Hematopoietic multipotent progenitor cell treated with erythropoietin and hydrocortisone succinate and interleukin-3 and kit ligand, for 15 days (in vitro differentiated cells): ENCODE results near the gene PKD1.
"Not testable (repeated sequence)": the region's sequence is repeated elsewhere in the genome, so short reads cannot be mapped to it uniquely, and the experiment has no call there.

Experiments
- DNase-seq: peaks from one replicate; pipeline ENCODE4 v3.0.0-alpha.2; 2015; ENCODE audit warnings: low spot score

The PKD1 gene

DNA sequence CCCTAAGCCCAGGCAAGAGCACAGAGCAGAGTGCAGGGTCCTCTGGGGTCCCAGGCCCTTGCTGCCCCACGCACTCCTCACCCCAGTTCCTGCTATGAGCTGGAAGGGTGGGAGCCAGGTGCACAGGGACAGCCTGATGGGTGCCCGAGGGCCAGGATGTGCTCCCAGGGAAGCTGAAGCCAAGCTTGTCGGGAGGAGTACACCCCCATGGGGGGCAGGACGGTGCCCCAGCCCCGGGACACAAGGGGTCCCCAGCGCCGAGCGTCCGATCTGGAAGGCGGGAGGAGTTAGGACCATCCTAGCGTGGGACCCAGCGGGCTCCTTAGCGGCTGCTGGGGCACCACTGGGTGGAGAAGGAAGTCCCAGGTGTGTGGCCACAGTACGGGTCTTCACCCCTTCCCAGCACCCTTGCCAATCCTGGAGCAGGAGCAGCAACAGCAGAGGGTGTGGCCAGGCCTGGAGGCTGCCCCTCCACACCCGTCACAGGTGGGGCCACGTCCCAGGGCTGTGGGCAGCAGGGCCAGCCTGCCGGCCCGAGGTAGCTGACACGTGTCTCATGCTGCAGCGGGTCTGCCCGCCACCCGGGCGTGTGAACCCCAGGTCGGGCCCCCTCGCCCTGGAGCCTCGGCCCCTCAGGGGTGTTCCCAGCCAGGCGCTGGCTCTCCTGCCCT is 11.9 kb downstream of the PKD1 start:
- not testable (repeated sequence) for DNase-seq

GRCh38 chr16:2122934-2123683 is 12.6 kb downstream of the PKD1 start:
- DNase-seq: not testable (repeated sequence)

GRCh38 chr16:2122429-2122828 is 13.3 kb downstream of the PKD1 start:
- DNase-seq: no peak

- DNase-seq: no peak
These were observed 13.8 kb downstream of the PKD1 start for GRCh38 chr16:2121853-2122252.

GRCh38 chr16:2121325-2121724 is 14.4 kb downstream of the PKD1 start:
- DNase-seq: peak; percentile 24

DNA sequence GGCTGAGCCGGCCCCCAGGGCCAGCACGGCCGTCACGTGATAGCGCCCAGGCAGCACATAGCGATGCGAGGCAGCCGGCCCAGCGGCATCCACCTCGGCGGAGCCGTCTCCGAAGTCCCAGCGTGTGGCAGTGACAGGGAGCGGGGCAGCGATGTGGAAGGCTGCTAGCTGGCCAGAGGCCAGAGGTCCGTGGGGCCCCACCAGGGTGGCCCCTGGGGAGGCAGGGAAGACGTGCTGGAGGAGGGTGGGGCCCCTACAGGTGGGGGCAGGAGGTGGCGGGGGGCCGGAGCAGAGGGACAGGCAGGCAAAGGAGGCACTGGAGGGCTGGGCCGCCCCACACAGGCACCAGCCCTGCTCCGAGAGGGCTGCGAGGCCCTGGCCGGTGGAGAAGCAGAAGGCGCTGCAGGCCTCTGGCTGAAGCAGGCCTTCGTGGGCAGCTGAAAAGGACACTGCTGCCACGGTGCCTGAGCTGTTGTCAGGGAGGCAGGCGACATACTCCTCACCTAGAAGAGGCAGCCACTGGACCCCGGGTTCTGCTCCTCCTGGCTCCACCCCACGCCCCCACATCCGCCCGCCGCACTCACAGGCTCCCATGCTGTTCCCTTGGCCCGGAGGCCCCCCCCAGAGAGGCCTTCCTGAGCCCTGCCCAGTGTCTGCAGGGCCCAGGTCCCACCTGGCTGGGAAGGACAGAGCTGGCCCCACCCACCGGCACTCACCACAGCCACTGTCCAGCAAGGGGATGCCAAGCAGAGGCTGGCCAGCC is 17.6 kb downstream of the PKD1 start:
- DNase-seq: not testable (repeated sequence)

DNA sequence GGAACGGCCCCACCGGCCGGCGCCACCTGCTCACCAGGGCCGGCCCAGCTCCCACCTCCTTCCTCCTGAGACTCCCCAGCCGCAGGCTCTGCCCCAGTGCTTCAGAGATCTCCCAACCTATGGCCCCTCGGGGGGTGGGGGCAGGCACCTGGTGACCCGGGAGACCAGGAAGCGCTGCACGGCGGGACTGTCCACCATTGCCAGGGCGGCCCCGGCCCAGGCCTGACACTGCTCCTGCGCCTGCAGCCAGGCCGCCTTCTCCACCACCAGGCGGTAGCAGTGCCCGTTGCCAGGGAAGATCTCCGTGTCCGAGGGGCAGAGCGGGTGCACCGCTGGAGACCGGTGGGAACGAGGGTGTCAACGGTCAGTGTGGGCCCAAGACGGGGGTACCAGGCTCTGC is 18.4 kb downstream of the PKD1 start:
- DNase-seq: not testable (repeated sequence)

DNA sequence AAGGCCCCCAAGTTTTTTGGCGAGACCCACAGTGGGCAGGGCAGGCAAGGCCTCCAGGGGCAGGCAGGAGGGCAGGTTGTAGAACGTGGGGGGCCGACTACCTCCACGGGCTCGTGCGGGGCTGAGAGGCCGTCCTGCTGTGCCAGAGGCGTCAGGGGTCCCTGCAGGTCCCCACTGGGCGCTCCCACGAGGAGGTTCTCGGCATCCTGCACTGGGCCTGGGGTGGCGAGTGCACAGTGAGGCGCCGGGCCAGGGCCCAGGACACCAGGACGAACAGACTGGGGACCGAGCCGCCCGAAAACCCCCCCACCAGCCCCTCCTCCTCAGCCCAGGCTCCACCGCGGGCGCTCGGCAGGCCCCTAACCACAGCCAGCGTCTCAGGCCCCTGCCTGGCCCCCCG is 19.3 kb downstream of the PKD1 start:
- DNase-seq: not testable (repeated sequence)

GRCh38 chr16:2115591-2115973 is 20.1 kb downstream of the PKD1 start:
- no peak for DNase-seq

GRCh38 chr16:2114885-2115590 is 20.7 kb downstream of the PKD1 start:
- DNase-seq: not testable (repeated sequence)

GRCh38 chr16:2114225-2114624 is 21.5 kb downstream of the PKD1 start:
- not testable (repeated sequence) for DNase-seq

DNA sequence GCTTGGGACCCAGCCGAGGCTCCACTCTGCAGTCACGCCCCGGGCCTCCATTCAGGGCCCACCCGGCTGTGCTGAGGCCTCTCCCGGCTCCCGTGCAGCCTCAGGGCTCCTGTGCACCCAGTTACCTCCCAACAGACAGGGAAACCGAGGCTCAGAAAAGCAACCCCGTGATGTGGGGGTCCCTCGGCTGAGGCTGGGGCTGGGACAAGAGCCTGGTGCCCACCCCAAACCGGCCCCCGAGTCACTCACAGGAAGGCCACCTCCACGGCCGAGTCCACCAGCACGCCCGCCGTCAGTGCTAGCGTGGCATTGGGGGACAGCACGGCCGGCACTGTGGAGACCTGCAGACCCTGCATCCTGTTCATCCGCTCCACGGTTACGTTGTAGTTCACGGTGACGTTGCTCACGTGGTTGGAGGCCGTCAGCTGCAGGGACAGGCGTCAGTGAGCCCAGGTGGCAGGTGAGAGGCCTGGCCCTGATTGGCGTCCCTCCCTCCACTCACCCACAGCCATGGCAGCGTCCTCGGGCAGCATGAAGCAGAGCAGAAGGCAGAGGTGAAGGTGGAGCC is 23.1 kb downstream of the PKD1 start:
- not testable (repeated sequence) for DNase-seq

GRCh38 chr16:2111412-2112335 is 24.0 kb downstream of the PKD1 start:
- not testable (repeated sequence) for DNase-seq

DNA sequence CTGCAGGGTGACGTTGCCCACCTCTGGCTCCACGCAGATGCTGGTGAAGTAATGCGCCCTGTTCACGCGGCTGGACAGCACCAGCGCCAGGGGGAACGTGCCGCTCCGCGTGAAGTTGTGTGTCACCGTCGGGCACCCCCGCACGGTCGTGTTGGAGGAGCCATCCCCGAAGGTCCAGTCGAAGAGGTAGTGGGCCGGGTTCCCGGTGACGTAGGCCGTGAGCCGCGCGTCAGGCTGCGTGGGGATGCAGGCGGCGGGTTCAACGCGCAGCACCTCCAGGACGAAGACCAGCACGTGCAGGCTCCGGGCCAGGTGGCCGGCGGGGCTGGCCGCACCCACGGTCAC is 24.7 kb downstream of the PKD1 start:
- DNase-seq: not testable (repeated sequence)

DNA sequence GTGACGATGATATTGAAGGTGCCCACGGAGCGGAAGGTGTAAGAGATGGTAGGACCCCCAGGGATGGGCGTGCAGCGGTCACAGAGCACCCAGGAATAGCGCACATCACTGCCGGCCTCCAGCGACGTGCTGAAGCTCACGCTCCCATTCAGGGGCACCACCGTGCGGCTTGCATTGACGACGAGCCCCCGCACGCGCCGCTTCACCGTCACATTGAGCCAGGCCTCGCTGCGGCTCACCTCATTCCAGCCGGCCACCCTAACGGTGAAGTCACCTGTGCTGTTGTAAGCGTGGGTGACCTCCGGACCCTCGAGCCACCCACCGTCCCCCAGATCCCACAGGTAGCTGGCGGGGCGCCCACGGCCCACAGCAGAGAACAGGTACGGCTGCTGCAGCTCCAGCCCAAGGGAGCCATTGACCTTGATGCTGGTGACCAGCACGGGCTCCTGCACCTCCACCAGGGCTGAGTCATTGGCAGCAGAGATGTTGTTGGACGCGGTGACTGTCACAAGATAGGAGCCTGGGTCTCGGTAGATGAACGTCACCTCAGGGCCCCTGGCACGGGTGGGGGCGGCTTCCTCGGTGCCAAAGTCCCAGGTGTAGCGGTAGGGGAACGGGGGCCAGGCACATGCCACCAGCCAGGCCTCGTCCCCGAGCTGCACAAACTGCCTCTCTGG is 25.2 kb downstream of the PKD1 start:
- DNase-seq: not testable (repeated sequence)

DNA sequence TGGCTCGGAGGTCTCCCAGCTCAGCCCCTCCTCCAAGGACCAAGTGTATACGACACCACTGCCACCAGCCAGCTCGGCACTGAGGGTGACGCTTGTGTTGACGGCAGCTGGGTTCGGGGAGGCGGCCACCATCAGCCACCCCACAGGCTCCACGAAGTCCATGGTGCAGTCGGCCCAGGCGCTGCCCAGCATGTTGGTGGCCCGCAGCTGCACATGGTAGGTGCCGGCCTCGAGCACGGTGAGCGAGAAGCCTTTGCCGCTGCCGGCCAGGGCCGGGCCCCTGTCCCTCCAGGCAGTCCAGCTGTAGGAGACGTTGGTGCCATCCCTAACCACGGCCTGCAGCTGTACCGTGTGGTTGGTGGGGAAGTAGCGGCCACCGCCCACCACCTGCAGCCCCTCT is 25.8 kb downstream of the PKD1 start:
- DNase-seq: not testable (repeated sequence)

- not testable (repeated sequence) for DNase-seq
These were observed 26.5 kb downstream of the PKD1 start for GRCh38 chr16:2109271-2109580.

DNA sequence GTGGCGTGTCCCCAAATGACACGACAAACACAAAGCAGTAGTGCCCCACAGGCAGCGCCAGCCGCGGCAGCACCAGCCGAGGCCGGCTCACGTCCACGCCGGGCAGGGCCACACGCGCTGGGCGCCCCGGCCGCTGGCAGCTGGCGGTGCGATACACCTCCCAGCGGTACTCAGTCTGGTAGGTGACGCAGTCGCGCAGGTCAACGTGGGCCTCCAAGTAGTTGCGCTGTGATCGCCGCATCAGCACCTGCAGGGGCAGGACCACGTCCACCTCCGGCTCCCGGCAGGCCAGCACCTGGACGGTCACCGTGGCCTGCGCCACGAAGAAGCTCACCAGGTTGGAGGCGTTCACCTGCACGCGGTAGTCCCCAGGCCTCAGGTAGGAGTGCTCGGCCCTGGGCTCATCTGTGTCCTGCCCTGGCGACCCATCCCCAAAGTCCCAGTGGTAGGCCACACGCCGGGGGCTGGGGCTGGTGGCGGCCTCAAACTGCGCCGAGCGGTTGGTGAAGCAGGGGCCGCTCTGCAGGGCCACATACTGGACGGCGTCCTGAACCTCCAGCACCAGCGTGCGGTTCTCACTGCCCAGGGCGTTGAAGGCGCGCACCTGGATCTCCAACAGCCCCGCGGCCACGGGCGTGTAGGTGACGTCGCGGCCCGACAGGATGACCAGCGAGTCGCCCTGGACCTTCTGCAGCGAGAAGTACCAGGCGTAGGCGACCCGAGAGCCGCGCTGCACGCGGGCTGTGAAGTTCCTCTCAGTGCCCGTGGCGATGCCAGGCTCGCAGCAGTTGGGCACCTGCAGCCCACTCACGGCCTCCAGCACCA is 27.0 kb downstream of the PKD1 start:
- DNase-seq: not testable (repeated sequence)

GRCh38 chr16:2107791-2108125 is 27.9 kb downstream of the PKD1 start:
- DNase-seq: not testable (repeated sequence)
